Measurements from ENCODE around the gene NDUFB8.

DNA sequence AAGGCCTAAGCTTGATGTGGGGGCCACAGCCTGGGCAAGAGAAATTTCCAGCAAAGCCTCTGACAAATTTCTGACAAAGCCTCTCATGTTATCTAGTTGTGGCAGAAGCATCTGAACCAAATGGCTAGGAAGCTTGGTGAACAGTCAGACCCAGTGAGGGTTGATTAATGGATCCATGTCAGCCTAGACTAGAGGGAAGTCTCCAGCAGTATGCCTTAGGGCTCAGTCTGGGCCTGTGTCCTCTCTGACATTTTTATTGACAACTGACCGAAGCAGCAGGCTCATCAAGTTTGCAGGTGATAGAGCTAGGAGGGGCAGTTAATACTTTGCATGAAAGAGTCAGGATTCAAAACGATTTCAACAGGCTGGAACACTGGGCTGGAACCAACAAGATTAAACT lies 31.3 kb upstream of the NDUFB8 start:
- TF ChIP-seq, protein P1, sequence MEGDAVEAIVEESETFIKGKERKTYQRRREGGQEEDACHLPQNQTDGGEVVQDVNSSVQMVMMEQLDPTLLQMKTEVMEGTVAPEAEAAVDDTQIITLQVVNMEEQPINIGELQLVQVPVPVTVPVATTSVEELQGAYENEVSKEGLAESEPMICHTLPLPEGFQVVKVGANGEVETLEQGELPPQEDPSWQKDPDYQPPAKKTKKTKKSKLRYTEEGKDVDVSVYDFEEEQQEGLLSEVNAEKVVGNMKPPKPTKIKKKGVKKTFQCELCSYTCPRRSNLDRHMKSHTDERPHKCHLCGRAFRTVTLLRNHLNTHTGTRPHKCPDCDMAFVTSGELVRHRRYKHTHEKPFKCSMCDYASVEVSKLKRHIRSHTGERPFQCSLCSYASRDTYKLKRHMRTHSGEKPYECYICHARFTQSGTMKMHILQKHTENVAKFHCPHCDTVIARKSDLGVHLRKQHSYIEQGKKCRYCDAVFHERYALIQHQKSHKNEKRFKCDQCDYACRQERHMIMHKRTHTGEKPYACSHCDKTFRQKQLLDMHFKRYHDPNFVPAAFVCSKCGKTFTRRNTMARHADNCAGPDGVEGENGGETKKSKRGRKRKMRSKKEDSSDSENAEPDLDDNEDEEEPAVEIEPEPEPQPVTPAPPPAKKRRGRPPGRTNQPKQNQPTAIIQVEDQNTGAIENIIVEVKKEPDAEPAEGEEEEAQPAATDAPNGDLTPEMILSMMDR (conservative IDR thresholded peaks at IDR 0.05; ENCODE audit: low read depth, low read length): no peak
- TF ChIP-seq EZH2 (IDR thresholded peaks at IDR 0.05; ENCODE audit: borderline replicate concordance, low read depth, low read length, poor library complexity, severe bottlenecking): no peak
